ENCODE data around the gene PCBP1. TPM values are rescaled to one million over a fixed set of nuclear protein-coding genes. Genes with fewer than 3 reads are reported as not detected.
"Not testable (repeated sequence)": the region's sequence is repeated elsewhere in the genome, so short reads cannot be mapped to it uniquely, and the experiment has no call there.

Gene PCBP1
- total RNA-seq, 1 donor from 2014 or later: 17.1 TPM

- no peak for TF ChIP-seq CTCF (IDR thresholded peaks at IDR 0.05; ENCODE audit: insufficient read depth, low read length, severe bottlenecking)
- no peak overlapping the region for H3K4me3 ChIP-seq (ENCODE audit: low read depth, low read length)
- H3K36me3 ChIP-seq (ENCODE audit: control insufficient read depth, insufficient read depth, low read length): peaks cover 1% of the 10 kb centered on the region
- H3K27me3 ChIP-seq (ENCODE audit: control insufficient read depth, insufficient read depth, low read length): no peaks in the 10 kb centered on the region
- DNase-seq (ENCODE audit: low read depth) (no peak), FAIRE-seq (no peak)
These were observed 36.4 kb upstream of the PCBP1 start for GRCh38 chr2:70050631-70051425.

- not testable (repeated sequence) for H3K27me3 ChIP-seq (ENCODE audit: control insufficient read depth, insufficient read depth, low read length); DNase-seq (ENCODE audit: low read depth); H3K4me3 ChIP-seq (ENCODE audit: low read depth, low read length); H3K36me3 ChIP-seq (ENCODE audit: control insufficient read depth, insufficient read depth, low read length); FAIRE-seq
These were observed 32.0 kb upstream of the PCBP1 start for GRCh38 chr2:70055259-70055658.

GRCh38 chr2:70061317-70061716 lies 26.0 kb upstream of the PCBP1 start:
- Histone ChIP-seq H3K27me3 (ENCODE audit: control insufficient read depth, insufficient read depth, low read length) (no peaks in the 10 kb centered on the region), H3K36me3 (ENCODE audit: control insufficient read depth, insufficient read depth, low read length) (no peaks in the 10 kb centered on the region), H3K4me3 (ENCODE audit: low read depth, low read length) (no peak overlapping the region)
- TF ChIP-seq CTCF (IDR thresholded peaks at IDR 0.05; ENCODE audit: insufficient read depth, low read length, severe bottlenecking): no peak
- FAIRE-seq (no peak), DNase-seq (ENCODE audit: low read depth) (no peak)

GRCh38 chr2:70062270-70062669 lies 25.0 kb upstream of the PCBP1 start:
- TF ChIP-seq CTCF (IDR thresholded peaks at IDR 0.05; ENCODE audit: insufficient read depth, low read length, severe bottlenecking): no peak
- Histone ChIP-seq H3K27me3 (ENCODE audit: control insufficient read depth, insufficient read depth, low read length) (no peaks in the 10 kb centered on the region), H3K4me3 (ENCODE audit: low read depth, low read length) (no peak overlapping the region), H3K36me3 (ENCODE audit: control insufficient read depth, insufficient read depth, low read length) (no peaks in the 10 kb centered on the region)
- no peak for FAIRE-seq
- no peak for DNase-seq (ENCODE audit: low read depth)

GRCh38 chr2:70068119-70068518 lies 19.2 kb upstream of the PCBP1 start:
- Histone ChIP-seq H3K36me3 (ENCODE audit: control insufficient read depth, insufficient read depth, low read length) (no peaks in the 10 kb centered on the region), H3K27me3 (ENCODE audit: control insufficient read depth, insufficient read depth, low read length) (no peaks in the 10 kb centered on the region), H3K4me3 (ENCODE audit: low read depth, low read length) (no peak overlapping the region)
- FAIRE-seq (no peak), DNase-seq (ENCODE audit: low read depth) (no peak)
- TF ChIP-seq CTCF (IDR thresholded peaks at IDR 0.05; ENCODE audit: insufficient read depth, low read length, severe bottlenecking): no peak

GRCh38 chr2:70069049-70069448 lies 18.2 kb upstream of the PCBP1 start:
- DNase-seq (ENCODE audit: low read depth) (peak; percentile 96), FAIRE-seq (no peak)
- Histone ChIP-seq H3K36me3 (ENCODE audit: control insufficient read depth, insufficient read depth, low read length) (no peaks in the 10 kb centered on the region), H3K27me3 (ENCODE audit: control insufficient read depth, insufficient read depth, low read length) (no peaks in the 10 kb centered on the region), H3K4me3 (ENCODE audit: low read depth, low read length) (no peak overlapping the region)
- TF ChIP-seq CTCF (IDR thresholded peaks at IDR 0.05; ENCODE audit: insufficient read depth, low read length, severe bottlenecking): no peak

Data from bronchial epithelial cell (primary cell).